WI38 (cell line): ENCODE results near the gene ERF.
A peak's percentile ranks its signal among the peaks of the same experiment; 100 is the strongest.

Experiments used
- H3K4me3 ChIP-seq: 2 replicates; pipeline ENCODE4 v1.5.1; 2011; ENCODE audit warnings: low read depth, mild to moderate bottlenecking, control low read depth, low read length
- TF ChIP-seq, protein P1 (sequence below): IDR thresholded peaks from 2 replicates; pipeline ENCODE4 v1.5.1; 2012; ENCODE audit warnings: low read depth, mild to moderate bottlenecking, control low read depth, low read length

ERF gene

DNA sequence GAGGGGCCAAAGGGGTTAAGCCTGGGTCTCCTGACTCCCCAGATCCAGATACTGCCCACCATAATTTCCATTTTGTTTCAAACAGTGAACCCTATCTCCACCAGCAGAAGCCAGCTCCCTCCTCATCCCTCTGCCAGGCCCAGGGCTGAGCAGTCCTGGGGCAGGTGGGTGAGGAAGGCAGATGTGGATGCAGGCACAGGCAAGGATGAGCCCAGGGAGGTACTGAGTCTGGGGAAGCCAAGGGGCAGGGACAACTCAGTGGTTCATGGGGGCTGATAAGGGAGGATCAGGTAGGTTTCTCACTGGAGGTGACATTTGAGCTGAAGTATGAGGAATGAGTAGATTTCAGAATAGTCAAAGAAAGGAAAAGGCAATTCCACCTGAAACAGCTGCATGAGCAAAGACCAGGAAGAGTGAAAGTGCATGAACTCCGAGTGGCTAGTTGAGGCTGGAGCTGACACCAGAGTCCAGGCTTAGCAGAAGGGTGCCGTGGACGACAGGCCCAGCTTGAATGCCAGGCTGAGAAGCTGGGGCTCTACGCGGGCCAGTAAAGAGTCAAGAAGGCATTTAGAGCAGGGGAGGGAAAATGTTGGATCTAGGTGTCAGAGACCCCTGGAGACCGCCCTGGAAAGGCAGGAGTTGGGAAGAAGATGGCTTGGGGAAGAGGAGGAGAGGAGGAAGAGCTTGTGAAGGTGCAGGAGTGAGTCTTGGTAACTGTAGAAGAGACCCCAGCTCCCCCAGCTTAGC lies 24.4 kb upstream of the ERF start:
- H3K4me3 ChIP-seq, result peak overlapping the region; percentile 75

DNA sequence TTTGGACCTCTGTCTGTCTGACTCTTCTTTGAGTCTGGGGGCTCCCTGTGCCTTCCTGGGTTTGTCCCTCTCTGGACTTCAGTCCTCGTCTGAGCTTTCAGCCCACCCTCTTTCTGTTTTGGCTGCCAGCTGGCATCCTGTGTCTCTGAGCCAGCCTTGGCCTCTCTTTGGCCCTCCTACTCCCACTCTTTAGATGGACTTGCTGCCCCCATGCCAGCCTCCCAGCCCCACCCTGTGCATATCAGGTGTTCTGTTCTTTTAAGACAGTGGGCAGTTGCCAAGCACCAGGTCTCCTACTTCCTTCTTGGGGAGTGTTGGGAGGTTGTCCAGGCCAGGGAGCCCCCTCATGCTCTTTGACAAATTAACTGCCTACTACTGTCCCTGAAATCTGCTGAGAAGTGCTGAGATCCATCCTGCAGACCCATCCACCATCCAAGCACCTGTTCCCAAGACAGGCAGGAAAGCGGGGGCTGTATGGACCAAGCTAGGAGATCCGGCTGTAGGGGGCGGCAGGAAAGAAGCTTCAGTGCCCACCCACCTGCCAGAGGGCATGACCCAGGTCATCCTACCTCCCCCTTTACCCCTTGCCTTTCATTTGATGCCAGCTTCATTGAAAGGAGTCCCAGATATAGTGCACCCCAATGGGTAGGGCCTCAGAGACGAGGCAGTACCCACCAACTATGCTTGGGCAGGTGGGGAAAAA lies 23.7 kb upstream of the ERF start:
- no peak overlapping the region for H3K4me3 ChIP-seq
- TF ChIP-seq, protein P1, sequence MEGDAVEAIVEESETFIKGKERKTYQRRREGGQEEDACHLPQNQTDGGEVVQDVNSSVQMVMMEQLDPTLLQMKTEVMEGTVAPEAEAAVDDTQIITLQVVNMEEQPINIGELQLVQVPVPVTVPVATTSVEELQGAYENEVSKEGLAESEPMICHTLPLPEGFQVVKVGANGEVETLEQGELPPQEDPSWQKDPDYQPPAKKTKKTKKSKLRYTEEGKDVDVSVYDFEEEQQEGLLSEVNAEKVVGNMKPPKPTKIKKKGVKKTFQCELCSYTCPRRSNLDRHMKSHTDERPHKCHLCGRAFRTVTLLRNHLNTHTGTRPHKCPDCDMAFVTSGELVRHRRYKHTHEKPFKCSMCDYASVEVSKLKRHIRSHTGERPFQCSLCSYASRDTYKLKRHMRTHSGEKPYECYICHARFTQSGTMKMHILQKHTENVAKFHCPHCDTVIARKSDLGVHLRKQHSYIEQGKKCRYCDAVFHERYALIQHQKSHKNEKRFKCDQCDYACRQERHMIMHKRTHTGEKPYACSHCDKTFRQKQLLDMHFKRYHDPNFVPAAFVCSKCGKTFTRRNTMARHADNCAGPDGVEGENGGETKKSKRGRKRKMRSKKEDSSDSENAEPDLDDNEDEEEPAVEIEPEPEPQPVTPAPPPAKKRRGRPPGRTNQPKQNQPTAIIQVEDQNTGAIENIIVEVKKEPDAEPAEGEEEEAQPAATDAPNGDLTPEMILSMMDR, result no peak

More for the DNA sequence above, 24.4 kb upstream of the ERF start:
- TF ChIP-seq, protein P1, result no peak

DNA sequence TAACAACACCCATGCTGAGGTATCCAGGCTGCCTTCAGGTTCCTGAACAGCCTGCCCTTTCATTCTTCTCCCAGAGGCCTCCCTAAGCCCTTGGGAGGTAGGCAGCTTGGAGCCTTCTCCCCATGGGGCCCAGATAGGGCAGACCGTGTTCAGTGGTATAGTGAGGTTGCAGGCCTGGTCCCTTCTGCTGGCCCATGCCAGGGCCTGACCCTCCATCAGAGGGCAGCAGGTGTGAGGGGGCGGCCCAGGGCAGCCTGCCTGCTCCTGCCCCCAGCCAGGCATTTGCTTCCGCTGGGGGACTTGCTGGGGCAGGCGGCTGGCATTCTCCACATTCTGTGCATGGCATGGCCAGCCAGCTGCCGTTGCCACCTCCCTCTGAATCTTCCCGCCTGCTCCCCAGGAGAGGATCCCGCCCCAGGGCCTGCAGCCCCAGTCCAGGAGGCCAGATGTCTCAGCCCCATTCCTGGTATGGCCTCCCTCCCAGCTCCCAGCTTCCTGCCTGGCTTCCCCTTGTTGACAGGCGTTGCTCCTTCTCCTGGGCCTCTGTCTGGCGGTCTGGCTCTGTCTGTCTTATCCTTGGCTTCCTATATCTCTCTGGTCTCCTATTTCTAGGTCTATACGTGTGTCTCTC lies 23.0 kb upstream of the ERF start:
- TF ChIP-seq, protein P1, result no peak
- no peak overlapping the region for H3K4me3 ChIP-seq

DNA sequence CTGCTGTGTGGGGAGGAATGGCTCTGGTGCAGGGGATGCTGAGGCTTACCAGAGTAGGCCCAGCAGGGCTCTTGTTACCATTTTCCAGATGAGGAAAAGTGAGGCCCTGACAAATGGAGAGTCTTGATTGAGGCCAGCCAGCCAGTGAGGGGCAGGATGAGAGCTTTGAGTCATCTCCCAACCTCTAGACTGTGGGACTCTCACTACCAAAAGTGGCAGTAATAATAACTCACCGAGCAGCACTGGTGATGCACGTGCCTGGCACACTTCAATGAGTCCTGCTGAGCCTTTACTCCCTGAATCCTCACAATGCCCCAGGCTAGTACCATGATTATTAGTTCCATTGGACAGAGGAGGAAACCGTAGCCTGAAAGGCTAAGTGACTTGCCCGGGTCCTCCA lies 21.9 kb upstream of the ERF start:
- TF ChIP-seq, protein P1, result no peak
- no peak overlapping the region for H3K4me3 ChIP-seq

DNA sequence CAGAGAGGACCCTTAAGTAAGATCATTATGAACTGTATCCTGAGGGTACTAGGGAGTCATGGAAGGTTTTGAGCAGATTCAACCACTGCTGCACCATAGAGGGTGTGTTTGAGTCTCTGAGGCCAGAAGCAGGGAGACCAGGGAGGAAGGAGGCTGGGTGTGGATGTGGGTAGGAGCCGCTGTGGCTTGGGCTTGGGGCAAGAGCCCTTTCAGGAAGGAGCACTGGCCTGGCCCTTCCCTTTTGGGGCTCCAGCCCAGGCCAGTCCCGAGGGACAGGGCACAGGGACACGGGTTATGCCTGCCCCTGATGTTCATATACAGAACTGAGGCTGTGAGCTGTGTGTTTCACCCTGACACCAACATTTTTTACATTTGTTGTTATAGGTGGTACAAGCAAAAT lies 21.4 kb upstream of the ERF start:
- H3K4me3 ChIP-seq, result no peak overlapping the region
- TF ChIP-seq, protein P1, result no peak

DNA sequence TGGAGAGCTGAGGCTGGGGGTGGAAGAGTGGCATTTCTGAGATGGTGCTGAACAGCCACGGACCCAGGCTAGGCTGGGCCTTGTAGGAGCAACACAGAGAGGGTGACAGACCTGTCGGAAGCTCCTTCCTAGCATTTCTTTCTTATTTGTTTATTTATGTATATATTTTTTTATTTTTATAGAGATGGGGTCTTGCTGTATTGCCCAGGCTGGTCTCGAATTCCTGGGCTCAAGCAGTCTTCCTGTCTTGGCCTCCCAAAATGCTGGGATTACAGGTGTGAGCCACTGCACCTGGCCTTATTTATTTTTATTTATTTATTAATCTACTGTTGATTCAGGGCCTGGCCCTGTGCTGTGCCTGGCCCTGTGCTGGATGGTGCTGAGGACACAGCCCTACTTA lies 20.6 kb upstream of the ERF start:
- TF ChIP-seq, protein P1, result no peak

DNA sequence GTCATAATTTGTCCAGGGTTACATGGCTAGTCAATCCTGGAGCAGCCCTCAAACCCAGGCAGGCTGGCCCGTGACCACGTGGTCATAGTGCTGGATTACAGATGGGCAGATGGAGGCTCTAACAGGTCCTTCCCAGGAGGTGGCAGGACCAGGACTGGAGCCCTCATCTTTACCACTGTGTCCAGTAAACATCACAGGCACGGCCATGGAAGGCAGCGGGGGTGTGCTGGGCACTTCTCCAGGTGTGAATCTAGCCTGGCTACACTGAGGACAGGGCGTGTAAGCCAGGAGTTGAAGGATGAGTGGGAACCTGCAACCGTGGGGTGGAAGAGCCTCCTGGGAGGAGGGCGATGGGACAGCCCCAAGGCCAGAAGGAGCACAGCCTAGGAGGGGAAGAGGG lies 20.2 kb upstream of the ERF start:
- TF ChIP-seq, protein P1, result no peak

More for the DNA sequence above, 20.6 kb upstream of the ERF start:
- no peak overlapping the region for H3K4me3 ChIP-seq

More for the DNA sequence above, 20.2 kb upstream of the ERF start:
- no peak overlapping the region for H3K4me3 ChIP-seq
